GM04504 (cell line): ENCODE results near the gene KCTD5.
"Not testable (repeated sequence)": the region's sequence is repeated elsewhere in the genome, so short reads cannot be mapped to it uniquely, and the experiment has no call there.

Experiments
- DNase-seq: peaks from one replicate; pipeline ENCODE4 v3.0.0-alpha.2; 2012; ENCODE audit warnings: low read depth

KCTD5 gene

GRCh38 chr16:2673066-2673999 lies 9.0 kb upstream of the KCTD5 start:
- peak; percentile 86 for DNase-seq

DNA sequence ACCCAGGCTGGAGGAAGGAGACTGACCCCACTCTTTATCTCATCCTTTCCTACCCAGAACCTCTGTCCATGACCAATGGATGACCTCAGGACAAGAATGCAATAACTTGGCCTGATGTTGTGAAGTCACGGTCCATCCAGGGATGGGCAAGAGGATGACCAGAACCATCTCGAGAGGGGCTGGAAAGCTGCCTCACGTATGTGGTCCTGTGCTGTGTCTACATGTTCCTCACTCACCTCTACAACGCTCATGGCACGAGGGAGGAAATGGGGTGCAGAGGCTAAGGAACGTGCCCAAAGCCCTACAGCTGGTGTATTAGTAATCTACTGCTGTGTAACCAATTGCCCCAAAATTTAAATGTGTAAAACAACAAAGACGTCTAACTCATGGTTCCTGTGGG lies 7.3 kb upstream of the KCTD5 start:
- DNase-seq, result no peak

GRCh38 chr16:2675714-2676113 lies 6.6 kb upstream of the KCTD5 start:
- DNase-seq, result no peak

DNA sequence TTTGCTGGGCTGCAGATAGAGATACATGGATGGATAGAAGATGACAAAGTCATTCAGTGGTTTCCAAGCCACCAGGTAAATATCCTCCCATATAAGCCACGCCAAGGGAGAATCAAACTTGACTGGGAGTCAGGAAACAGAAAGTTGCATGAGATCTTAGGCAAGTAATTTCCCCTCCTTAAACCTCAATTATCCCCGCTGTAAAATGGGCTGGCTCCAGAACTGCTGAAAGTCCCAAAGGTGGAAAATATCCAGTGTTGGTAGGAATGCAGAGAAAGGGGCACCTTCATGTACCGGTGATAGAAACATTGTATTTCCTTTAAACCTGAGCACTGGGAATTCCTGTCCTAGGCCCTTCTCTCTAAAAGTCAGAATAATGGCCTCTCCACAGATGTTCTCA lies 5.4 kb upstream of the KCTD5 start:
- DNase-seq, result not testable (repeated sequence)

GRCh38 chr16:2678206-2678965 lies 3.9 kb upstream of the KCTD5 start:
- not testable (repeated sequence) for DNase-seq

GRCh38 chr16:2679902-2680301 lies 2.4 kb upstream of the KCTD5 start:
- DNase-seq, result not testable (repeated sequence)

- not testable (repeated sequence) for DNase-seq
These were observed 2.0 kb upstream of the KCTD5 start for GRCh38 chr16:2680360-2680759.

DNA sequence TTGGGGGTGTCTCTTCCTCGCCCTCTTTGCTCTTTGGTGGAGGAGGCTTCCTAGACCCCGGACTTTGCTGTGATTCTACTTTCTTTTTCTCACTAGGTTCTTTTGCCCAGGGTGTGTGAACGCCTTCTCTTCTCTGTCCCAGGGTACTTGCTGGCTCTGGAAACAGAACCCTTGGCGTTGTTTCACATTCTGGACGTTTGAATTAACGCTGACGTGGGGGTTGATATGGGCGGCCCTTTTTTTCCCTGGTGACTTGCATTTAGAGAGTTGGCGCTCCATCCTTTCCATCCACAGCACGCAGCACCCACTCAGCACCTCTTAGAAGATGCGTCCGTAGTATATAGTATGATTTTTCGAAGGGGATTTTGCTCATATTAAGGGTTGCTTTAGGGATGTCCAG lies 718 bp downstream of the KCTD5 start:
- DNase-seq, result not testable (repeated sequence)

DNA sequence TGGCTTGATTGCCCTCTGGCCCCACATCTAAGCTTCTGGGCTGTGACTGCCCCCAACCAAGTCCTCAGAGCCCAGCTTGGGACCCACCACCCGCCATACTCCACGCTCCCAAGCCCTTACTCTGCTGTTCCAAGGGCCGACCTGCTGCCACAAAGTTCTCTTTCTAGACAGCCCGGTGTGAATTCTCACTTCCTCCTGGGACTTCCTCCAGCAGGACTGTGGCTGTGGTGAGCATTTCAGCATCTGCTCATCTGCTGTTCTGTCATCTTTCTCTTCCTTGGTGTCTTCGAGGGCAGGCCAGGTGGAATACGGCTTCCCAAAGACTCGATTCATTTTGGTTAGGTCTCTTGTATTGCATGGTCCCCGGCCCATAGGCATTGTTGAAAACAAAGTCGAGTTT lies 3.8 kb downstream of the KCTD5 start:
- not testable (repeated sequence) for DNase-seq

DNA sequence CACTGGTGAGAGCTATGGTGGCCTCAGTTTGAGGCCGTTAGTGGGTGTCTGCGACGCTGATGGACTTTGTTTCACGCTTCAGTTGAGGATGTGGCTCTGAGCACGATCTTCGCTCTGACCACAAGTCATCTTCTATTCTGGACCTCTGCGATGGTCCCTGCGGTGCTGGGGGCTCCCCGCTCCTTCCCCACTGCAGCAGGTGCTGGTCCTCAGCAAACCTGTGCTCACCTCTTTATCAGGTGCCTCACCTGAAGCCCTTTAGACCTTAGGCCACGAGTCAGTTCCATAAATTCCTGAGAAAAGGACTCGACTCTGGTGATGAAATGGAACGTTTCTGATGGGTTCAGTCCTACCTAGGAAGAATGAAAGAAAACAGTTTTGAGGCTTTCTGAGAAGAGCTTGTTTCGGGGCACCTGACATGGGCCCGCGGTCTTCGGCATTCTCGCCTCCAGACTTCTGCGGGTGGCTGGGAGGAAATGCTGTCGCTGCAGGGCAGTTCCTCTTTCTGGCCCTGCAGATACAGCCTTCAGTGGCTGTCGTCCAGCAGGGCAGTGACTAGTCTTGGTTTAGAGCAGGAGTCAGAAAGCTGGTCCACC lies 4.7 kb downstream of the KCTD5 start:
- DNase-seq, result no peak

DNA sequence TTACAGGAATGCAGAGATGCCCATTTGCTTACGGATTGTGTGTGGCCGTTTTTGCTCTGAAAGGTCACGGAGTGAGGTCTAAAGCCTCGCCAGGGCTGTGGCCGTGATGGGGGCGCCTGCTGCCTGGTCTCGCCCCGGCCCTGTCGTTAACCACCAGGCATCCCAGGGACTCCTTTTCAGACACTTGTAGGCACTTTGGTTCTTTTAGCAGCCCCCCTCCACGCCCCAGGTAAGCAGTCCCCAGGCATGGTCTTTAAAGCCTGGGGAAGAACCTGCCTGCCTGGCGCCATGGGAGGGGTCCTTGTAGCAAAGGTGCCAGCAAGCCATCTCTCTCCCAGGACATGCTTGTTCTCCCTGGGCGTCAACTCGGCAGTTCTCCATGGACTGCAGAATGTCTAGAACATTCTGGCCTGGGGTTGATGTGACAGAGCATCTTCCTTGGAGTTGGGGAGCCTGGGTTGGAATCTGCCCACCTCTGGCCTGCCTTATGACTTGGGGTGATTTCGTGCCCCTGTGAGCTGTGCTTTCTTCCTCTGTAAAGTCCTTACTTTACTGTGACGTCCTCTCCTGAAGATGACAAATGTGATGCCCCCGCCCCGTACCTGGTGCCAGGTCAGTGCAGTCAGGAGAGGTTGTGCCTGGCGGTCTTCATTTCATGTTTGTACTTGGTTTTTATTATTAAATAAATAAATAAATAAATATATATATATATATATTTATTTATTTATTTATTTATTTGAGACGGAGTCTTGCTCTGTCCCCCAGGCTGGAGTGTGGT lies 5.4 kb downstream of the KCTD5 start:
- DNase-seq, result no peak

DNA sequence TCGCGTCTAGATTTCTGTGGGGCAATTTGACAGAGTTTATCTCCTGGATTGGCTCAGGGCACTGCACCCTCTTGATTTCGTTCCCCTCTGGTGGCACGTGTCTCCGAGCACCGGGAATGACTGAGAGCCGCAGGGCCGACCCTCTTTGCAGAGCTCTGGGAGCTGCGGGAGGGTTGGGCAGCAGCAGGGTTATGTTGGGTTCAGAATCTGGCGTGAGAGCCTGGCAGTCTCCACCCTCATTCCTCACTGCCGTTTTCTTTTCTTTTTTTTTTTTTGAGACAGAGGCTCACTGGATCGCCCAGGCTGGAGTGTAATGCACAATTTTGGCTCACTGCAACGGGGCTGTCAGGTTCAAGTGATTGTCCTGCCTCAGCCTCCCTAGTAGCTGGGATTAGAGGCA lies 7.1 kb downstream of the KCTD5 start:
- DNase-seq, result not testable (repeated sequence)

GRCh38 chr16:2689968-2690801 lies 7.9 kb downstream of the KCTD5 start:
- no peak for DNase-seq

DNA sequence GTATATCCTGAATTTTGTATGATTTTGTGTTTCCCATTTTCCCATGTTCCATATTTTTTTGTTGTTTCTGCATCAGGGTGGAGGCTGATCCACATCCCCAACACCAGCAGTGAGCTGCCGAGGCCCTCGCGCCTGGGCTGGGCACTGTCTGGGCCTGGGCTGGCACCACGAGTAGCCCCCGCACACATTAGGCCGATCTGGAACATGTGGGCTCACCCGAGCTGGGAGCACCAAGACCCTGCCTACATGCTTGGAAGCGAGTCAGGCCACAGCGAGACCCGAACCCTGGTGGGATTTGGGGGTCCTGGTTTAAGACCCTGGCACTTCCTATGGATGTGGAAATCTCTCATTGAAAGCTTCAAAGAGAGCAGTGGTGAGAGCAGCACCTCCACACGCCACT lies 8.5 kb downstream of the KCTD5 start:
- no peak for DNase-seq

DNA sequence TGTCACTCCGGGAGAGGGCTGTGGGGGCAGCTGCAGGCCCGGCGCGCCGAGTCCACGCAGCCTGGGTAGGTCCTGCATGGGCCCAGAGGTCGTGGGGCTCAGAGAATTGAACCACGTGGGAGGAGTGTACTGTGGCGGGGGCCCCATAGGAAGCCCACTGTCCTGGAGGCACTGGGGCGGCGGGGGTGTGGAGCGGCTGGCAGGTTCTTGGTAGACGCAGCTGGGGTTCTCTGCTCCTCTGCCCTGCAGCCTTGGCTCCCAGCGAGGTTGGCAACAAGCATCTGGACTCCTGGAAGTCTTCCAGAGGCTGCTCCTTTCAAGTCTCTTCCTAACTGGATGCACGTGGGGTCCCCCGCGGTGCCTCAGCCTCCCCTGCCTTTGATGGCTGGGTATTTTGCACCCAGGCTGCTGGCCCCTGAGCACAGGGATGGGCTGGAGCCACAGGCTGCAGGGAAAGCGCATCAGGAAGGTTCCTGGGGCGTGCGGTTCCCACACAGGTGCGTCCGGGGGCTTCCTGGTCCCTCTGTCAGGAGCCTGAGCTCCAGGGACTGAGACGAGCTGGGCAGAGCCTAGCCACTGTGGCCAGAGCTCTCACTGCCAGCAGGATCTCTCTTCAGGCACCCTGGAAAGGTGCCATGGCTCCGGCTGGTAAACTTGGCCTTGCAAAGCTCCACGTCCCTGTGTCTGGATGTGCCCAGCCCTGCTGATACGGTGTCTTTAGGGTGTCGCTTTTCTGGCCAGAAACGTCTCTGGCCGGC lies 9.3 kb downstream of the KCTD5 start:
- DNase-seq, result no peak

- no peak for DNase-seq
These were observed 10.1 kb downstream of the KCTD5 start for GRCh38 chr16:2692251-2692947.

DNA sequence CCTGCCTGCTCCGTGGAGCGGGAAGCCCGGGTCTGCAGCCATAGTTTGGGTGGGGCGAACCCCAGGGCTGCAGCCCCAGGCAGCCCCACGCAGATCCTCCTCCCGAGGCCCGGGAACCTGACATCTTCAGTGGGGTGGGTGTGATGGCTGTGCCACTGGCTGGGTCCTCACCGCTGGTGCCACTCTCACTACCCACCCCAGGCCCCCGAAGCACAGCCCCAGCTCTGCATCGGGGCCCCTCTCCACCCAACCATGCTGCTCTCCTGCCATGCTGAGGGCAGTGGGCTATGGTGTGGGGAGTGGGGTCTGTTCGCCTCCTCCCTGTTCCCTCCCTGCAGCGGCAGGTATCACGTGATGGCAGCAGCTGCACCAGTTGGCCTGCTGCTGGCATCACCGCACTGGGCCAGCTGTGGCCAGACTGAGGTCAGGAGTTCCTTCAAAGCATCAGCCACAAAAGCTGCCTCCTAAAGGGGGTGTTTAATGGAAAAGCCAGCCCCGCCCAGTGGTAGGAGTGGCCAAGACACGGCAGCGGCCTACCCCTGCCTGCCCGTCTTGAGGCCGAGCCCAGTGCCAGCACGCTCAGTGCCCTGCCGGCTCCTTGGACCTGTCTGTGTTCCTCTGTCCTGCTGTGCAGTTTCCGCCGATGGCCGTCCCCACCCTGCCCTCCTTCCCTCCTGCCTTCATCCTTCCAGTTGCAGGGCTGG lies 10.8 kb downstream of the KCTD5 start:
- no peak for DNase-seq

DNA sequence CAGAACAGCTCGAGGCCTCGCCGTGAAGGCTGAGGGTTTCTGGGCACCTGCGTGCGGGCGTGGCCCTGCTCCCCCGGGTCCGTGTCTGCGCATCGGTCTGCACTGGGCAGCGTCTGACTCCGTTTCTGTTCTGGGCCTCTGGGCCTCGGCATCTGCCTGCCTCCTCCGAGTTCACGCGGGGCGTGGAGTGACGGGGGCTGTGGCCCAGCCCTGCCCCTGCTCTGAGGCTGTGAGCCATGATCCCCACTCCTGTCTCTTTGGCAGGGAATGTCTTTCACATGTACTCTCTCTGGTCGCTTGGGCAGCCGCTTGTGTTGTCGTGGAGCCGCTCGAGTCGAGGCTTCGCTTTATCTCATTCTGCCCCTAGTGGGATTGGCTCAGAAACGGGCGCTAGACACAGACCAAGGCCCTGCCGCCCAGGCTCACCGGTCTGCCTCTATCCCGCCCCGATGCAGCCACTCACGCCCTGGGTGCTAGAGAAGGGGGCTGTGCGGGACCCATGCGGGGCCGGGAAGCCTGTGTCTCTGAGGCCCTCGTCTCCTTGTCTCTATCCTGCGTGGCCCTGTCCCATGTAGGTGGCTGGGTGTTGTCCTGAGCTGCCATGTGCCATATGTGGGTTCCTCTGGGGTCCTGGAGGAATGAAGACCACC lies 14.4 kb downstream of the KCTD5 start:
- DNase-seq, result not testable (repeated sequence)
